ENCODE measurements around the gene ABCF2. TPM values are rescaled to one million over a fixed set of nuclear protein-coding genes. Genes with fewer than 3 reads are reported as not detected.

Gene ABCF2
- polyA plus RNA-seq, 3 donors: 11.3 to 32.4 (median 20.1) TPM

- 5 to 8% (median 7%) methylated on average over 36 of the region's 36 CpGs for WGBS, 3 donors
- H3K27ac ChIP-seq (ENCODE audit: low read depth, low read length): no peak overlapping the region
Measured at GRCh38 chr7:151232917-151233701, 6.1 kb upstream of the ABCF2 start.

- 0 to 1% (median 1%) methylated on average over 64 to 73 of the region's 79 CpGs for WGBS, 3 donors
- no peak within 1 kb of the TSS for H3K27ac ChIP-seq (ENCODE audit: low read depth, low read length)
Measured at GRCh38 chr7:151232091-151232916, 5.3 kb upstream of the ABCF2 start, which contains the start of gene CHPF2. TSS of gene CHPF2 (plus strand) at chr7:151232483. CDS start at chr7:151234012, 1,529 bp downstream.

GRCh38 chr7:151231080-151231479 is 4.1 kb upstream of the ABCF2 start:
- H3K27ac ChIP-seq (ENCODE audit: low read depth, low read length): no peak overlapping the region
- 75 to 79% (median 78%) methylated on average over 1 of the region's 1 CpG for WGBS, 3 donors

GRCh38 chr7:151229249-151229648 is 2.2 kb upstream of the ABCF2 start:
- no peak overlapping the region for H3K27ac ChIP-seq (ENCODE audit: low read depth, low read length)
- WGBS, 3 donors: 89 to 90% (median 89%) methylated on average over 10 of the region's 10 CpGs

GRCh38 chr7:151228024-151228866 is 1.2 kb upstream of the ABCF2 start:
- no peak overlapping the region for H3K27ac ChIP-seq (ENCODE audit: low read depth, low read length)
- 52 to 73% (median 68%) methylated on average over 10 of the region's 10 CpGs for WGBS, 3 donors

- WGBS, 3 donors: 0 to 2% (median 2%) methylated on average over 15 of the region's 15 CpGs
- peak overlapping the region; percentile 18 for H3K27ac ChIP-seq (ENCODE audit: low read depth, low read length)
Measured at GRCh38 chr7:151226560-151226874, 488 bp downstream of the ABCF2 start.

GRCh38 chr7:151225948-151226510 is 976 bp downstream of the ABCF2 start:
- 46 to 54% (median 46%) methylated on average over 8 of the region's 8 CpGs for WGBS, 3 donors
- no peak overlapping the region for H3K27ac ChIP-seq (ENCODE audit: low read depth, low read length)

GRCh38 chr7:151223728-151224127 is 3.3 kb downstream of the ABCF2 start:
- H3K27ac ChIP-seq (ENCODE audit: low read depth, low read length): no peak overlapping the region
- WGBS, 3 donors: 93 to 97% (median 95%) methylated on average over 14 of the region's 14 CpGs

- no peak overlapping the region for H3K27ac ChIP-seq (ENCODE audit: low read depth, low read length)
- 93 to 94% (median 94%) methylated on average over 9 of the region's 9 CpGs for WGBS, 3 donors
Measured at GRCh38 chr7:151218170-151218569, 8.8 kb downstream of the ABCF2 start.

- WGBS, 3 donors: 89 to 98% (median 95%) methylated on average over 5 of the region's 5 CpGs
- no peak overlapping the region for H3K27ac ChIP-seq (ENCODE audit: low read depth, low read length)
Measured at GRCh38 chr7:151215396-151215795, 11.6 kb downstream of the ABCF2 start.

- WGBS, 3 donors: 71 to 82% (median 79%) methylated on average over 3 of the region's 3 CpGs
- no peak overlapping the region for H3K27ac ChIP-seq (ENCODE audit: low read depth, low read length)
Measured at GRCh38 chr7:151213826-151214225, 13.2 kb downstream of the ABCF2 start.

GRCh38 chr7:151212626-151213025 is 14.4 kb downstream of the ABCF2 start:
- H3K27ac ChIP-seq (ENCODE audit: low read depth, low read length): no peak overlapping the region
- WGBS, 3 donors: 81 to 89% (median 84%) methylated on average over 5 of the region's 5 CpGs

- WGBS, 3 donors: 70 to 89% (median 84%) methylated on average over 3 of the region's 3 CpGs
- no peak overlapping the region for H3K27ac ChIP-seq (ENCODE audit: low read depth, low read length)
Measured at GRCh38 chr7:151211155-151211772, 15.7 kb downstream of the ABCF2 start.

GRCh38 chr7:151210087-151210854 is 16.7 kb downstream of the ABCF2 start, which contains the start of gene H2BK1:
TSS of gene H2BK1 (minus strand) at chr7:151210488. CDS start at chr7:151210318, 170 bp downstream.
- 64 to 87% (median 84%) methylated on average over 17 of the region's 17 CpGs for WGBS, 3 donors
- H3K27ac ChIP-seq (ENCODE audit: low read depth, low read length): no peak within 1 kb of the TSS

- no peak overlapping the region for H3K27ac ChIP-seq (ENCODE audit: low read depth, low read length)
- 79 to 84% (median 79%) methylated on average over 6 of the region's 6 CpGs for WGBS, 3 donors
Measured at GRCh38 chr7:151209588-151209987, 17.4 kb downstream of the ABCF2 start.

- 57 to 77% (median 72%) methylated on average over 9 of the region's 9 CpGs for WGBS, 3 donors
Measured at GRCh38 chr7:151208253-151208862, 18.6 kb downstream of the ABCF2 start.

GRCh38 chr7:151207804-151208203 is 19.2 kb downstream of the ABCF2 start:
- 30 to 78% (median 71%) methylated on average over 12 of the region's 12 CpGs for WGBS, 3 donors

More at GRCh38 chr7:151208253-151208862, 18.6 kb downstream of the ABCF2 start:
- no peak overlapping the region for H3K27ac ChIP-seq (ENCODE audit: low read depth, low read length)

More at GRCh38 chr7:151207804-151208203, 19.2 kb downstream of the ABCF2 start:
- no peak overlapping the region for H3K27ac ChIP-seq (ENCODE audit: low read depth, low read length)
